GM12878 (cell line): ENCODE data around the gene PRSS12.

Source experiments
- CEBPB ChIP-seq, 2 experiments: fragments of 150-350 bp in 1 of 2; IDR thresholded peaks; 2 replicates each; pipeline ENCODE4 v1.6.1; 2012 to 2014; ENCODE audit warnings: low read depth in 2 of 2, low read length in 2 of 2, borderline replicate concordance in 1 of 2, inconsistent platforms in 1 of 2
- CTCF ChIP-seq, 3 experiments: IDR thresholded peaks in 2 of 3; conservative IDR thresholded peaks in 1 of 3; 2 replicates each; pipeline ENCODE4 v1.5.1; 2011; ENCODE audit warnings: low read depth in 3 of 3, low read length in 3 of 3, mild to moderate bottlenecking in 3 of 3, control low read depth in 2 of 3, moderate library complexity in 2 of 3, inconsistent platforms in 1 of 3, mixed read lengths in 1 of 3; ENCODE audit not compliant: control insufficient read depth in 2 of 3, insufficient read depth in 1 of 3; ENCODE audit errors: extremely low read depth in 1 of 3
- ESRRA ChIP-seq: IDR thresholded peaks from 2 replicates; pipeline ENCODE4 v1.6.1; 2012; ENCODE audit warnings: mild to moderate bottlenecking, low read length, improper control_type of control experiment
- ETV6 ChIP-seq, 2 experiments: fragments of 450-650 bp in 1 of 2; IDR thresholded peaks in 1 of 2; conservative IDR thresholded peaks in 1 of 2; 2 replicates each; pipeline ENCODE4 v1.6.1; 2014; ENCODE audit warnings: antibody characterized with exemption in 1 of 2, borderline replicate concordance in 1 of 2, low read depth in 1 of 2, mild to moderate bottlenecking in 1 of 2, moderate library complexity in 1 of 2
- IKZF2 ChIP-seq, 2 experiments: fragments of 450-650 bp; IDR thresholded peaks; 2 replicates each; pipeline ENCODE4 v1.6.1; 2017; ENCODE audit warnings: mild to moderate bottlenecking in 2 of 2, moderate library complexity in 2 of 2
- JUND ChIP-seq: IDR thresholded peaks from 2 replicates; pipeline ENCODE4 v1.6.1; 2012; ENCODE audit warnings: low read depth, mild to moderate bottlenecking, low read length, improper control_type of control experiment, moderate library complexity
- POLR2A ChIP-seq: IDR thresholded peaks from 2 replicates; pipeline ENCODE4 v1.6.1; 2011; ENCODE audit warnings: low read depth, mild to moderate bottlenecking, low read length
- POLR2AphosphoS5 ChIP-seq: IDR thresholded peaks from 2 replicates; pipeline ENCODE4 v1.6.1; 2011; ENCODE audit warnings: mild to moderate bottlenecking, low read length, inconsistent platforms
- RAD21 ChIP-seq: IDR thresholded peaks from 2 replicates; pipeline ENCODE4 v1.6.1; 2011; ENCODE audit warnings: mild to moderate bottlenecking, low read depth, low read length, moderate library complexity; ENCODE audit not compliant: insufficient read depth
- RFX5 ChIP-seq: IDR thresholded peaks from 2 replicates; pipeline ENCODE4 v1.6.1; 2011; ENCODE audit warnings: low read depth, low read length, improper control_type of control experiment
- TF ChIP-seq, protein P1 (sequence below): fragments of 450-650 bp; IDR thresholded peaks from 2 replicates; pipeline ENCODE4 v1.6.1; 2017; ENCODE audit warnings: low read depth, mild to moderate bottlenecking, moderate library complexity

GRCh38 chr4:118351851-118352827 is 664 bp downstream of the PRSS12 start:
- no peak for TF ChIP-seq ESRRA
- TF ChIP-seq JUND = no peak
- no peak for TF ChIP-seq CTCF (IDR thresholded peaks at IDR 0.05 in 2 of 3, conservative IDR thresholded peaks at IDR 0.05 in 1 of 3; ENCODE audit: control insufficient read depth in 2 of 3, extremely low read depth in 1 of 3, insufficient read depth in 1 of 3, low read depth in 3 of 3, low read length in 3 of 3)
- TF ChIP-seq IKZF2 (IDR thresholded peaks at IDR 0.05) = no peak
- TF ChIP-seq POLR2A = no peak
- TF ChIP-seq CEBPB (IDR thresholded peaks at IDR 0.05; ENCODE audit: borderline replicate concordance in 1 of 2, low read depth in 2 of 2, low read length in 2 of 2) = no peak
- no peak for TF ChIP-seq POLR2AphosphoS5
- TF ChIP-seq RFX5 = no peak
- TF ChIP-seq ETV6 (conservative IDR thresholded peaks at IDR 0.05 in 1 of 2, IDR thresholded peaks at IDR 0.05 in 1 of 2; ENCODE audit: borderline replicate concordance in 1 of 2, low read depth in 1 of 2) = no peak
- TF ChIP-seq, protein P1, sequence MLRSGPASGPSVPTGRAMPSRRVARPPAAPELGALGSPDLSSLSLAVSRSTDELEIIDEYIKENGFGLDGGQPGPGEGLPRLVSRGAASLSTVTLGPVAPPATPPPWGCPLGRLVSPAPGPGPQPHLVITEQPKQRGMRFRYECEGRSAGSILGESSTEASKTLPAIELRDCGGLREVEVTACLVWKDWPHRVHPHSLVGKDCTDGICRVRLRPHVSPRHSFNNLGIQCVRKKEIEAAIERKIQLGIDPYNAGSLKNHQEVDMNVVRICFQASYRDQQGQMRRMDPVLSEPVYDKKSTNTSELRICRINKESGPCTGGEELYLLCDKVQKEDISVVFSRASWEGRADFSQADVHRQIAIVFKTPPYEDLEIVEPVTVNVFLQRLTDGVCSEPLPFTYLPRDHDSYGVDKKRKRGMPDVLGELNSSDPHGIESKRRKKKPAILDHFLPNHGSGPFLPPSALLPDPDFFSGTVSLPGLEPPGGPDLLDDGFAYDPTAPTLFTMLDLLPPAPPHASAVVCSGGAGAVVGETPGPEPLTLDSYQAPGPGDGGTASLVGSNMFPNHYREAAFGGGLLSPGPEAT = no peak
- no peak for TF ChIP-seq RAD21
